GM21825 (cell line): ENCODE data around the gene PPP1R15A.
"Not testable (repeated sequence)": the region's sequence is repeated elsewhere in the genome, so short reads cannot be mapped to it uniquely, and the experiment has no call there.

Experiments
- ATAC-seq: cut with Tn5 transposase; IDR thresholded peaks from one replicate; pipeline ENCODE4 v1.9.1; 2021; ENCODE audit warnings: mild to moderate bottlenecking, moderate library complexity; ENCODE audit not compliant: unreplicated experiment

Gene PPP1R15A

GRCh38 chr19:48910803-48911202 is 38.6 kb downstream of the PPP1R15A start:
- no peak for ATAC-seq

GRCh38 chr19:48913114-48913889 is 41.1 kb downstream of the PPP1R15A start:
- ATAC-seq: no peak

- no peak for ATAC-seq
Observed at GRCh38 chr19:48914181-48914580, 42.0 kb downstream of the PPP1R15A start.

GRCh38 chr19:48915757-48916156 is 43.5 kb downstream of the PPP1R15A start:
- ATAC-seq: no peak

- no peak for ATAC-seq
Observed at GRCh38 chr19:48918071-48918470, 45.9 kb downstream of the PPP1R15A start.

- no peak for ATAC-seq
Observed at GRCh38 chr19:48918801-48919247, 46.6 kb downstream of the PPP1R15A start.

GRCh38 chr19:48919271-48919670 is 47.0 kb downstream of the PPP1R15A start:
- ATAC-seq: not testable (repeated sequence)

- ATAC-seq: no peak
Observed at GRCh38 chr19:48920949-48921348, 48.7 kb downstream of the PPP1R15A start.

GRCh38 chr19:48921721-48922500 is 49.7 kb downstream of the PPP1R15A start:
- no peak for ATAC-seq

GRCh38 chr19:48922548-48923490 is 50.6 kb downstream of the PPP1R15A start:
- ATAC-seq: no peak

- ATAC-seq: no peak
Observed at GRCh38 chr19:48925240-48925843, 53.1 kb downstream of the PPP1R15A start.
